ENCODE measurements around the gene UQCC5. TPM values are rescaled to one million over a fixed set of nuclear protein-coding genes. Genes with fewer than 3 reads are reported as not detected.

The UQCC5 gene
- total RNA-seq, 1 experiment from 2014 or later: 10.3 TPM

DNA sequence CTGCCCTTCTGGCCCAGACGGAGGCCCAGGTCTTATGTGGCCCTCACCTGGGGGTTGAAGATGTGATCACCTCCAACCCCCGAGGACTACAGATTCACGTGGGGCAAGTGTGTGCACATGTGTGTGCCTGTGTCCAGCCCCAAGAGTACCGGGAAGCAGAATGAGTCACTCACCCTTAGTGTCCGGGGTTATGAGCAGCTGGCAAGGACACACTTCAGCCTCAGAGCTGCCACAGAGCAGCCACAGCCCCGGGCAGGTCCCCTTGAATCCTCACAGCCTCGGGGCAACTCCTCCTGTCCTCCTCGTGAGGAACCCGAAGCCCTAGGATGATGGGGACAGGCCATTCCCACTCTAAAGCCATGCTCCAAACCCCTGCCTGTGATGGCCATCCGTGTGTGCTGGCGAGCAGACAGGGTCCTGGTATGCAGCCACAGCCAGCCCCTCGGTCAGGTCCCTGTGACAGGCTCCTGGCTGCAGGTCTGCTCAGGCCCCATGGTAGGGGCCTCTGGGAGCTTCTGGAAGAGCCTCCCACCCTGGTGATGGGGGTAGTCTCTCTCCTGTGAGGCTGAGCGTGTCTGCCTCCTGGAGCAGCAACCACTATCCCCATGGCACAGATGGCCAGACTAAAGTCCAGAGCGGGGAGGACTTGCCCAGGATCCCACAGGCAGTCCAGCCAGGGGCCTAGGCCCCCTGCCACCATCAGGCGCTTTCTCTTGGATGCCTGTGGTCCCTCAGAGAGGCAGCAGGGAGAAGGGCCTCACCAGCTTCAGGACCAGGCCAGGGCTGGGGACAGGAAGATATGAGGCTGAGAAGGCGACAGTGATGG lies 40.4 kb upstream of the UQCC5 start:
- DNase-seq (ENCODE audit: low spot score): no peak
- POLR2A ChIA-PET (ENCODE audit: low non-redundant PET): no interaction called here
- intact Hi-C loops (cut with micrococcal nuclease; ENCODE audit: unreplicated experiment): no loop called here
- no peaks in the 10 kb centered on the region for H3K4me1 ChIP-seq (ENCODE audit: insufficient read depth, low read length, poor library complexity, severe bottlenecking)
- no peak overlapping the region for H3K27ac ChIP-seq (ENCODE audit: low read depth, low read length, poor library complexity, severe bottlenecking)
- no peaks in the 10 kb centered on the region for H3K9me3 ChIP-seq (ENCODE audit: low read depth, low read length, poor library complexity, severe bottlenecking)
- CTCF ChIA-PET: no interaction called here
- TF ChIP-seq EZH2 (IDR thresholded peaks at IDR 0.05; ENCODE audit: borderline replicate concordance, low read depth, low read length, poor library complexity, severe bottlenecking): no peak
- TF ChIP-seq, protein P1, sequence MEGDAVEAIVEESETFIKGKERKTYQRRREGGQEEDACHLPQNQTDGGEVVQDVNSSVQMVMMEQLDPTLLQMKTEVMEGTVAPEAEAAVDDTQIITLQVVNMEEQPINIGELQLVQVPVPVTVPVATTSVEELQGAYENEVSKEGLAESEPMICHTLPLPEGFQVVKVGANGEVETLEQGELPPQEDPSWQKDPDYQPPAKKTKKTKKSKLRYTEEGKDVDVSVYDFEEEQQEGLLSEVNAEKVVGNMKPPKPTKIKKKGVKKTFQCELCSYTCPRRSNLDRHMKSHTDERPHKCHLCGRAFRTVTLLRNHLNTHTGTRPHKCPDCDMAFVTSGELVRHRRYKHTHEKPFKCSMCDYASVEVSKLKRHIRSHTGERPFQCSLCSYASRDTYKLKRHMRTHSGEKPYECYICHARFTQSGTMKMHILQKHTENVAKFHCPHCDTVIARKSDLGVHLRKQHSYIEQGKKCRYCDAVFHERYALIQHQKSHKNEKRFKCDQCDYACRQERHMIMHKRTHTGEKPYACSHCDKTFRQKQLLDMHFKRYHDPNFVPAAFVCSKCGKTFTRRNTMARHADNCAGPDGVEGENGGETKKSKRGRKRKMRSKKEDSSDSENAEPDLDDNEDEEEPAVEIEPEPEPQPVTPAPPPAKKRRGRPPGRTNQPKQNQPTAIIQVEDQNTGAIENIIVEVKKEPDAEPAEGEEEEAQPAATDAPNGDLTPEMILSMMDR (conservative IDR thresholded peaks at IDR 0.05; ENCODE audit: low read depth, low read length): no peak
- H3K27me3 ChIP-seq (replicated peaks; ENCODE audit: insufficient read depth, low read depth, low read length, poor library complexity): no peaks in the 10 kb centered on the region
- no peak overlapping the region for H3K4me3 ChIP-seq (ENCODE audit: low read depth, low read length, poor library complexity, severe bottlenecking)
- no TSS peak for BruUV-seq (replicated peaks)
- no peaks in the 10 kb centered on the region for H3K36me3 ChIP-seq (ENCODE audit: insufficient read depth, low read length, poor library complexity, severe bottlenecking)

DNA sequence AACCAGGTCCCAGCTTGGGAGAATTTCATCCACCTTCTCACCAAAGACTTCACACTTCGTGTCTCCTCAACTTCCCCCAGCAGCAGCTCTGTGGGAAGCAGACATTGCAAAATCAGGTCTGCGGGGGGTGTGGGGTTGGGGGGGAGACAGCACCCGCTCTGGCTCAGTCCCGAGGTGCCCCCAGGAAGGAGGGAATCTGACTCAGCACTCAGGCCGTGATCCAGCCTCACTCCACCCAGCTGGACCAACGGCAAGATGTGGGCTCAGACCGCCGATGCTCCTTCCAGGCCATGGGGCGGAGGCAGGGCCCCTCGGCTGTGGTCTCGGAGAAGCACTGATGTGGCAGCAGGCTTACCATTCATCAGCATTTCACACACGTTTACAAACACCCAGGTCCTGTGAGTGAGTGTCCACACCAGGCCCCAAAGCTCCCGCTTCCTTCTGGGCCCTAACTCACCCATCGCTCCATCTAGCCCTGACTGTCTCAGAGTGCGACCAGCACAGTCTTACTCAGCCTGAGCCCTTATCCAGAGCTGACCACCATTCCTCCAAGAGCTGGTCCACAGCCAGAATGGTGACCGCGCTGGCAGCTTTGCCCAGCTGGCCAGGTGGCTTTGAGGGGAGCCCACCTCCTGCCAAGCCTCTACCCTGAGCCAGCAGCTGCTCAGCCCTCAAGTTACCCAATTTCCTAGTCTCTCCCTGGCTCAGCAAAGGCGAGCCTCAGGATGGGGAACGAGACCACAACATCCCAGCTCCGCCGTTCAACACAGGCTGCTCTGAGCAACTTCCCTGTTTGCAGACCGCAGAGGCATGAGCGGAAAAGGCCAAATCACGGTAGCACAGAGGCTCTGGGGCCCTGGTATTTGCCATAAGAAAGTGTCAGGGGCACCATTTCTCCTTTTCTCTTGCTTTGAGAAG lies 38.0 kb upstream of the UQCC5 start:
- Histone ChIP-seq H3K4me1 (ENCODE audit: insufficient read depth, low read length, poor library complexity, severe bottlenecking) (no peaks in the 10 kb centered on the region), H3K9me3 (ENCODE audit: low read depth, low read length, poor library complexity, severe bottlenecking) (no peaks in the 10 kb centered on the region), H3K27ac (ENCODE audit: low read depth, low read length, poor library complexity, severe bottlenecking) (no peak overlapping the region), H3K27me3 (replicated peaks; ENCODE audit: insufficient read depth, low read depth, low read length, poor library complexity) (no peaks in the 10 kb centered on the region), H3K36me3 (ENCODE audit: insufficient read depth, low read length, poor library complexity, severe bottlenecking) (no peaks in the 10 kb centered on the region), H3K4me3 (ENCODE audit: low read depth, low read length, poor library complexity, severe bottlenecking) (no peak overlapping the region)
- intact Hi-C loops (cut with micrococcal nuclease; ENCODE audit: unreplicated experiment): no loop called here
- TF ChIP-seq, protein P1 (conservative IDR thresholded peaks at IDR 0.05; ENCODE audit: low read depth, low read length): no peak
- no peak for TF ChIP-seq EZH2 (IDR thresholded peaks at IDR 0.05; ENCODE audit: borderline replicate concordance, low read depth, low read length, poor library complexity, severe bottlenecking)
- DNase-seq (ENCODE audit: low spot score): no peak
- POLR2A ChIA-PET (ENCODE audit: low non-redundant PET): no interaction called here
- no TSS peak for BruUV-seq (replicated peaks)
- CTCF ChIA-PET: interaction anchor here (0.6 kb wide), 1 partner anchor 38 kb away, joined by 5 read pairs; no protein-coding TSS in a partner anchor

DNA sequence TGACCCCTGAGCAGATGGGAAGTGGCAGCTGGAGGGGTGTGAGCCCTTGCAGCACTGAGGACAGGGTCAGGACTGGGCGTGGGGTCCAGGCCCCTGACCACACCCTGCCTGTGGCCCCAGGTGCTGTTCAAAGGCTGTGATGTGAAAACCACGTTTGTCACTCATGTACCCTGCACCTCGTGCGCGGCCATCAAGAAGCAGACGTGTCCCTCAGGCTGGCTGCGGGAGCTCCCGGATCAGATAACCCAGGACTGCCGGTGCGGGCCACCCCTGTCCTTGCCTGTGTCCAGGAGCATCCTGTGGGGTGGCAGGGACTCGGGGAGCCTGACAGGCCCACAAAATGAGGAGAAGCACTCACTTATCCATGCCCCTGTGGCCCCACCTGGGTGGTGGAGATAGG lies 35.4 kb upstream of the UQCC5 start:
- intact Hi-C loops (cut with micrococcal nuclease; ENCODE audit: unreplicated experiment): no loop called here
- Histone ChIP-seq H3K9me3 (ENCODE audit: low read depth, low read length, poor library complexity, severe bottlenecking) (no peaks in the 10 kb centered on the region), H3K27ac (ENCODE audit: low read depth, low read length, poor library complexity, severe bottlenecking) (no peak overlapping the region), H3K4me3 (ENCODE audit: low read depth, low read length, poor library complexity, severe bottlenecking) (no peak overlapping the region), H3K4me1 (ENCODE audit: insufficient read depth, low read length, poor library complexity, severe bottlenecking) (no peaks in the 10 kb centered on the region), H3K36me3 (ENCODE audit: insufficient read depth, low read length, poor library complexity, severe bottlenecking) (no peaks in the 10 kb centered on the region), H3K27me3 (replicated peaks; ENCODE audit: insufficient read depth, low read depth, low read length, poor library complexity) (no peaks in the 10 kb centered on the region)
- ChIA-PET CTCF (no interaction called here), POLR2A (ENCODE audit: low non-redundant PET) (no interaction called here)
- no peak for DNase-seq (ENCODE audit: low spot score)
- TF ChIP-seq, protein P1 (conservative IDR thresholded peaks at IDR 0.05; ENCODE audit: low read depth, low read length): no peak
- no peak for TF ChIP-seq EZH2 (IDR thresholded peaks at IDR 0.05; ENCODE audit: borderline replicate concordance, low read depth, low read length, poor library complexity, severe bottlenecking)
- BruUV-seq (replicated peaks): no TSS peak

Data from A673 (cell line).